SU-DHL-6 (cell line): Measurements from ENCODE around the gene PVALEF.

Experiments used
- H2AFZ ChIP-seq: fragments of 200-600 bp; sonication (generic); 2 replicates; pipeline ENCODE4 v1.6.1; 2014; ENCODE audit warnings: low read depth, mild to moderate bottlenecking, moderate library complexity, mixed read lengths, antibody characterized with exemption, low read length; ENCODE audit not compliant: severe bottlenecking
- H3F3A ChIP-seq: fragments of 200-600 bp; shearing (Covaris generic); 2 replicates; pipeline ENCODE4 v1.6.0; 2016; ENCODE audit warnings: antibody characterized with exemption, mild to moderate bottlenecking; ENCODE audit not compliant: insufficient read depth
- H3K27ac ChIP-seq: fragments of 200-600 bp; sonication (generic); 2 replicates; pipeline ENCODE4 v1.5.1; 2016; ENCODE audit warnings: low read depth, mild to moderate bottlenecking, low read length, moderate library complexity, mixed read lengths
- H3K27me3 ChIP-seq: fragments of 200-600 bp; sonication (generic), shearing (Covaris generic); 2 replicates; pipeline ENCODE4 v1.6.0; 2014; ENCODE audit warnings: mild to moderate bottlenecking, low read length
- H3K36me3 ChIP-seq: fragments of 200-600 bp; sonication (generic); 2 replicates; pipeline ENCODE4 v1.6.1; 2014; ENCODE audit warnings: mild to moderate bottlenecking, low read length, mixed read lengths
- H3K4me2 ChIP-seq: fragments of 300-600, 200-600 bp; shearing (Covaris generic), sonication (generic); 2 replicates; pipeline ENCODE4 v1.6.0; 2014; ENCODE audit warnings: low read length, low read depth, mild to moderate bottlenecking; ENCODE audit not compliant: poor library complexity, severe bottlenecking
- H3K4me3 ChIP-seq: fragments of 200-600 bp; sonication (generic); 2 replicates; pipeline ENCODE4 v1.5.1; 2014; ENCODE audit warnings: antibody characterized with exemption, low read length, mild to moderate bottlenecking, mixed read lengths; ENCODE audit not compliant: insufficient read depth, poor library complexity, severe bottlenecking
- H3K79me2 ChIP-seq: fragments of 200-600 bp; sonication (generic); 2 replicates; pipeline ENCODE4 v1.6.1; 2014; ENCODE audit warnings: mild to moderate bottlenecking, low read length, moderate library complexity; ENCODE audit not compliant: insufficient read depth
- H3K9ac ChIP-seq: fragments of 200-600 bp; sonication (generic); 2 replicates; pipeline ENCODE4 v1.7.0; 2014; ENCODE audit warnings: mild to moderate bottlenecking, low read length
- H3K9me2 ChIP-seq: fragments of 200-600 bp; sonication (generic); replicated peaks from 2 replicates; pipeline ENCODE4 v1.6.1; 2014; ENCODE audit warnings: low read length; ENCODE audit not compliant: insufficient read depth
- H3K9me3 ChIP-seq: fragments of 200-600 bp; sonication (generic); 2 replicates; pipeline ENCODE4 v1.6.1; 2014; ENCODE audit warnings: low read length, mixed read lengths; ENCODE audit not compliant: insufficient read depth
- H4K20me1 ChIP-seq: fragments of 200-600 bp; sonication (generic); 2 replicates; pipeline ENCODE4 v1.6.1; 2014; ENCODE audit warnings: low read depth, mild to moderate bottlenecking, antibody characterized with exemption, low read length, moderate library complexity, mixed read lengths
- EZH2phosphoT487 ChIP-seq: fragments of 200-600 bp; sonication (generic), shearing (Covaris generic); conservative IDR thresholded peaks from 2 replicates; pipeline ENCODE4 v1.6.1; 2018; ENCODE audit warnings: mild to moderate bottlenecking, antibody characterized with exemption, low read length, moderate library complexity, mixed read lengths
- TF ChIP-seq, protein P1 (sequence below): fragments of 200-600 bp; sonication (generic); IDR thresholded peaks from one replicate; pipeline ENCODE4 v1.5.1; 2017; ENCODE audit warnings: antibody characterized with exemption, mild to moderate bottlenecking, low read length, moderate library complexity; ENCODE audit not compliant: insufficient read depth, poor library complexity, severe bottlenecking

PVALEF gene

DNA sequence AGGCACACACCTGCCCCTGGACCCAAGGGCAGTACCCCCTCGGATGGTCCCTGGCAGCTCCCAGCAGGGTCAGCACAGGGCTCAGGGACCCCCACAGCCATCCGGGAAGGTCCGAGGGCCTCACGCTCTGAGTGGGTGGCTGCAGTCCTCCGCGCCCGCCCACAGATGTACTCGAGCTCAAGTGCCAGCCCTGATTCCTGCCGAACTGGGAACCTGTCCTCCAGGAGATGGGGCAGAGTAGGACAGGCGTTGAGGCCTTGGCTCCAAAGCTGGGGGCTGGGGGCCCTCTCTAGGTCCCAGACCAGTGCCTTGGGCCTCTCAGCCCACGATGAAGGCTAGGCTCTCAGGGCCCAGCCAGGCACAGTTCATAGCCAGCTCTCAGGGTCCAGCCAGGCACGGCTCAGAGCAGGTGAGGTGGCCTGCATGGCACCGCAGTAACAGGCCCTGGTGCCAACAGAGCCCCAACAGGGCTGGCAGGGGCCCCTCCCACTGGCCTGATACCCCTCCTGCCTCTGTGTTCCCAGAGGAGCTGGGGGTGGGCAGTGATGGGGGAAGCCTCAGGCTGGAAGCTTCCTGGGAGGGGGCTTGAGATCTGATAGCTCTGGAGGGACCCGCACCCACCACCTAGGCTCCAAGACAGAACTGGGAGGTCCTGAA is 35.5 kb upstream of the PVALEF start:
- Histone ChIP-seq H3K27ac (no peak overlapping the region), H3K4me3 (no peak overlapping the region), H3K36me3 (no peaks in the 10 kb centered on the region), H3K79me2 (no peaks in the 10 kb centered on the region), H2AFZ (no peak overlapping the region), H4K20me1 (no peaks in the 10 kb centered on the region), H3F3A (no peaks in the 10 kb centered on the region), H3K9ac (no peak overlapping the region), H3K27me3 (no peaks in the 10 kb centered on the region), H3K4me2 (no peak overlapping the region), H3K9me3 (no peaks in the 10 kb centered on the region), H3K9me2 (no peaks in the 10 kb centered on the region)
- TF ChIP-seq, protein P1, sequence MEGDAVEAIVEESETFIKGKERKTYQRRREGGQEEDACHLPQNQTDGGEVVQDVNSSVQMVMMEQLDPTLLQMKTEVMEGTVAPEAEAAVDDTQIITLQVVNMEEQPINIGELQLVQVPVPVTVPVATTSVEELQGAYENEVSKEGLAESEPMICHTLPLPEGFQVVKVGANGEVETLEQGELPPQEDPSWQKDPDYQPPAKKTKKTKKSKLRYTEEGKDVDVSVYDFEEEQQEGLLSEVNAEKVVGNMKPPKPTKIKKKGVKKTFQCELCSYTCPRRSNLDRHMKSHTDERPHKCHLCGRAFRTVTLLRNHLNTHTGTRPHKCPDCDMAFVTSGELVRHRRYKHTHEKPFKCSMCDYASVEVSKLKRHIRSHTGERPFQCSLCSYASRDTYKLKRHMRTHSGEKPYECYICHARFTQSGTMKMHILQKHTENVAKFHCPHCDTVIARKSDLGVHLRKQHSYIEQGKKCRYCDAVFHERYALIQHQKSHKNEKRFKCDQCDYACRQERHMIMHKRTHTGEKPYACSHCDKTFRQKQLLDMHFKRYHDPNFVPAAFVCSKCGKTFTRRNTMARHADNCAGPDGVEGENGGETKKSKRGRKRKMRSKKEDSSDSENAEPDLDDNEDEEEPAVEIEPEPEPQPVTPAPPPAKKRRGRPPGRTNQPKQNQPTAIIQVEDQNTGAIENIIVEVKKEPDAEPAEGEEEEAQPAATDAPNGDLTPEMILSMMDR, result no peak
- TF ChIP-seq EZH2phosphoT487, result no peak

DNA sequence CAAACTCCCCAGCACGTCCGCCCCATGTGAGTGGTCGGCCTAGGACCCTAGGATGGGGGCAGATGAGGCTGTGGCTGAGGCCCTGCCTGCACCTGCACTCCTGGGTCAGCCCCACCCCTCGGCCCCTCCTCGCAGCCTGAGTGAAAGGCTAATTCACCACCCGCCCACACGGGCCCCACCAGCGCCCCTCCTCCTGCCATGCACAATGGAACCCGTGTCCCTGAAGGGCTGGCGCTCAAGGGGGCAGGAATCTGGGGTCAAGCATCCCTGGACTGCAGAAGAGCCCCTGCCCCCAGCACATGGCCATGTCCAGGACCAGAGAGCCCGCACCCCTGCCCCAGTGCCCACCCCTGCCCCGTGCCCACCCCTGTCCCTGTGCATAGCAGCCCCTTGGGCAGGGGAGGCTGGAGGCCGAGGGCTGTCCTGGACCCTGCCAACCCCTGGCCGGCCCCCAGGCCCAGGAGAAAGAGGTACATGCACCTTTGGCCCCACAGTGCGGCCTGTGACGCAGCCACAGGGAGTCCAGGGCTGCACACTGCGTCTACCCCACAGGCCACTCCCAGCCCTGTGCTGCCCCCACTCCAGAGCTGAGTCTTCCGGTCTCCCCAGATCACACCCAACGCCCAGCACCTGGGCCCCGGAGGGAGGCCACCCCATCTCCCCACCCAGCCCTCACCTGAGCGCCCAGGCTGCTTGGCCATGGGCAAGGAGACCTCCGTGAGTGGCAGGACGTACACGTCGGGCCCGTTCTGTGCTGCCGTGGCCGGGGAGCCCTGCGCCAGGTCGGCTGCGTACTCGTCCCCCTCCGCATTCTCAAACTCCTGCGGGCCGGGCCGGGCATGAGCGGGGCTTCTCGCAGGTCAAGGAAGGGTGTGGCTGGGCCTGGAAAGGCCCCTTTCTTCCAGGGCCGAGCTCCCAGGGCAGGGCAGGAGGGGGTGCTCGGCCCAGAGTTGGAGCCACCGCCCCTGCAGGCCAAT is 34.6 kb upstream of the PVALEF start:
- no peaks in the 10 kb centered on the region for H4K20me1 ChIP-seq
- H3K9ac ChIP-seq, result no peak overlapping the region
- no peaks in the 10 kb centered on the region for H3K9me2 ChIP-seq
- H3K4me2 ChIP-seq, result no peak overlapping the region
- no peak overlapping the region for H3K4me3 ChIP-seq
- H2AFZ ChIP-seq, result no peak overlapping the region
- H3F3A ChIP-seq, result no peaks in the 10 kb centered on the region
- H3K36me3 ChIP-seq, result no peaks in the 10 kb centered on the region
- TF ChIP-seq EZH2phosphoT487, result no peak
- TF ChIP-seq, protein P1, result no peak
- no peaks in the 10 kb centered on the region for H3K27me3 ChIP-seq
- H3K9me3 ChIP-seq, result no peaks in the 10 kb centered on the region
- no peak overlapping the region for H3K27ac ChIP-seq
- no peaks in the 10 kb centered on the region for H3K79me2 ChIP-seq

DNA sequence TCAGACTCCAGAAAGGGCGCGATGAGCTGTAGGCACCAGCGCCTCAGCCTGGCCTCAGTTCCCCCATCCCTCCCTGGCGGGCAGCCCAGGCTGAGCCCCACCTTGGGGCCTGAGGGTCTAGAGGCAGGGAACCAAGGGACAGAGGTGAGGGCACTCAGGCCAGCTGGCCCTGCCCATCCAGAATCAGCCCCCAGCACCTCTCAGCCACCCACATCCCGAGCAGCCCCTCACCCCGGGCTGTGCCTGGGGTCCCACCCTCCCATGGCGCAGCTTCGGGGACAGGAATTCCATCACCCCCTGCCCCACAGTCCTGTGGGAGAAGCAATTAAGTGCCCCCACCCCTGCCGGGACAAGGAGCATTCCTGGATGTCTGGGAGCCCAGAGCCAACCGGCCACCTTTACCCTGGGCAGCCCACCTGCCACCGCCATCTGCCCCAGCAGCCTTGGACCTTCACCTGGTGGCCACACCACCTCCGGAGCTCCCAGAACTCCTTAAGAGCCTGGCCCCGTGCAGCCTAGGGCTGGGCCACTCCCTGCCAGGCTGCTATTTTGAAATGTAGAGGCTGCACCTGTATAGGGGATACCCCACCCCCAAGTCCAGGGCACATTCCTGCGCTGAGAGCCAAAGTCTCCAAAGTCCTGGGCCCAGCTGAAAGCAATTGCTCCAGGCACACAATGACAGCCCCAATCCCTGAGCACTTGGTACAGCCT is 33.7 kb upstream of the PVALEF start:
- Histone ChIP-seq H3K4me3 (no peak overlapping the region), H3K36me3 (no peaks in the 10 kb centered on the region), H3K27ac (no peak overlapping the region), H3K79me2 (no peaks in the 10 kb centered on the region), H3K4me2 (no peak overlapping the region), H2AFZ (no peak overlapping the region), H3K9ac (no peak overlapping the region), H3K9me3 (no peaks in the 10 kb centered on the region), H3K9me2 (no peaks in the 10 kb centered on the region), H3F3A (no peaks in the 10 kb centered on the region), H3K27me3 (no peaks in the 10 kb centered on the region), H4K20me1 (no peaks in the 10 kb centered on the region)
- TF ChIP-seq, protein P1, result no peak
- no peak for TF ChIP-seq EZH2phosphoT487
